ENCODE results near the gene PIK3CB. TPM values are rescaled to one million over a fixed set of nuclear protein-coding genes. Genes with fewer than 3 reads are reported as not detected.

Gene PIK3CB
- total RNA-seq, 4 donors from 2014 or later = 24.9 to 94.7 (median 36.8) TPM

- H3K9me3 ChIP-seq = no peaks in the 10 kb centered on the region
- H3K4me1 ChIP-seq = peaks cover 0 to 7% of the 10 kb centered on the region in 2 donors
- no peak overlapping the region for H3K4me3 ChIP-seq
- intact Hi-C loops (cut with DNase I; ENCODE audit: low total_unique reads) (no loop called here), in situ Hi-C loops (cut with MboI; ENCODE audit: low sequenced_read_pairs in 4 of 4) (no loop called here)
- no peak for TF ChIP-seq POLR2A (IDR thresholded peaks at IDR 0.05)
- no peak for TF ChIP-seq CTCF (IDR thresholded peaks at IDR 0.05 in 4 of 5, conservative IDR thresholded peaks at IDR 0.05 in 1 of 5)
- peaks cover 0 to 9% of the 10 kb centered on the region in 2 donors for H3K36me3 ChIP-seq
- no peak for ATAC-seq
- no peak overlapping the region for H3K27ac ChIP-seq
- no peaks in the 10 kb centered on the region for H3K27me3 ChIP-seq
- no peak for DNase-seq
Measured at GRCh38 chr3:138768125-138768524, 66.6 kb downstream of the PIK3CB start.

GRCh38 chr3:138767498-138768104 lies 67.1 kb downstream of the PIK3CB start:
- H3K4me3 ChIP-seq = no peak overlapping the region
- H3K9me3 ChIP-seq = no peaks in the 10 kb centered on the region
- intact Hi-C loops (cut with DNase I; ENCODE audit: low total_unique reads) (no loop called here), in situ Hi-C loops (cut with MboI; ENCODE audit: low sequenced_read_pairs in 4 of 4) (no loop called here)
- no peak for TF ChIP-seq CTCF (IDR thresholded peaks at IDR 0.05 in 4 of 5, conservative IDR thresholded peaks at IDR 0.05 in 1 of 5)
- no peak for TF ChIP-seq POLR2A (IDR thresholded peaks at IDR 0.05)
- no peaks in the 10 kb centered on the region for H3K27me3 ChIP-seq
- H3K27ac ChIP-seq = no peak overlapping the region
- H3K36me3 ChIP-seq = peaks cover 0 to 9% of the 10 kb centered on the region in 2 donors
- DNase-seq (no peak), ATAC-seq (no peak)
- peaks cover 0 to 7% of the 10 kb centered on the region in 2 donors for H3K4me1 ChIP-seq

GRCh38 chr3:138761002-138761401 lies 73.7 kb downstream of the PIK3CB start:
- no peaks in the 10 kb centered on the region for H3K36me3 ChIP-seq
- intact Hi-C loops (cut with DNase I; ENCODE audit: low total_unique reads) (no loop called here), in situ Hi-C loops (cut with MboI; ENCODE audit: low sequenced_read_pairs in 4 of 4) (no loop called here)
- no peaks in the 10 kb centered on the region for H3K9me3 ChIP-seq
- ATAC-seq = no peak
- H3K4me1 ChIP-seq = no peaks in the 10 kb centered on the region
- no peak for DNase-seq
- no peaks in the 10 kb centered on the region for H3K27me3 ChIP-seq
- no peak overlapping the region for H3K4me3 ChIP-seq
- TF ChIP-seq POLR2A (IDR thresholded peaks at IDR 0.05) = no peak
- TF ChIP-seq CTCF (IDR thresholded peaks at IDR 0.05 in 4 of 5, conservative IDR thresholded peaks at IDR 0.05 in 1 of 5) = no peak
- H3K27ac ChIP-seq = no peak overlapping the region

GRCh38 chr3:138748190-138748589 lies 86.5 kb downstream of the PIK3CB start:
- H3K4me1 ChIP-seq = no peaks in the 10 kb centered on the region
- H3K9me3 ChIP-seq = no peaks in the 10 kb centered on the region
- H3K27ac ChIP-seq = no peak overlapping the region
- H3K27me3 ChIP-seq = no peaks in the 10 kb centered on the region
- intact Hi-C loops (cut with DNase I; ENCODE audit: low total_unique reads) = no loop called here
- in situ Hi-C loops (cut with MboI; ENCODE audit: low sequenced_read_pairs in 4 of 4) = no loop called here
- no peak overlapping the region for H3K4me3 ChIP-seq
- TF ChIP-seq POLR2A (IDR thresholded peaks at IDR 0.05) (no peak), CTCF (IDR thresholded peaks at IDR 0.05 in 4 of 5, conservative IDR thresholded peaks at IDR 0.05 in 1 of 5) (no peak)
- H3K36me3 ChIP-seq = peaks cover 0 to 12% of the 10 kb centered on the region in 2 donors
- ATAC-seq = no peak
- DNase-seq = no peak

GRCh38 chr3:138747225-138747624 lies 87.5 kb downstream of the PIK3CB start:
- H3K27me3 ChIP-seq = no peaks in the 10 kb centered on the region
- TF ChIP-seq POLR2A (IDR thresholded peaks at IDR 0.05) (no peak), CTCF (IDR thresholded peaks at IDR 0.05 in 4 of 5, conservative IDR thresholded peaks at IDR 0.05 in 1 of 5) (no peak)

More at GRCh38 chr3:138747225-138747624, 87.5 kb downstream of the PIK3CB start:
- no peaks in the 10 kb centered on the region for H3K4me1 ChIP-seq
- intact Hi-C loops (cut with DNase I; ENCODE audit: low total_unique reads) (no loop called here), in situ Hi-C loops (cut with MboI; ENCODE audit: low sequenced_read_pairs in 4 of 4) (no loop called here)
- no peaks in the 10 kb centered on the region for H3K9me3 ChIP-seq
- H3K27ac ChIP-seq = no peak overlapping the region
- no peak overlapping the region for H3K4me3 ChIP-seq
- H3K36me3 ChIP-seq = peaks cover 0 to 12% of the 10 kb centered on the region in 2 donors
- ATAC-seq (no peak), DNase-seq (no peak)
